Measurements from ENCODE around the gene MTO1.

Gene MTO1

GRCh38 chr6:73506246-73506645 is 44.7 kb downstream of the MTO1 start:
- no peak for TF ChIP-seq CTCF (IDR thresholded peaks at IDR 0.05; ENCODE audit: unreplicated experiment in 3 of 3)
- Mint-ChIP-seq H3K36me3 (ENCODE audit: low read depth) (peaks cover 22% of the 10 kb centered on the region), H3K4me3 (no peak overlapping the region), H3K27ac (no peak overlapping the region), H3K9me3 (no peaks in the 10 kb centered on the region), H3K4me1 (no peaks in the 10 kb centered on the region), H3K27me3 (ENCODE audit: low read depth) (no peaks in the 10 kb centered on the region)

- no peaks in the 10 kb centered on the region for H3K27me3 Mint-ChIP-seq (ENCODE audit: low read depth)
- no peaks in the 10 kb centered on the region for H3K9me3 Mint-ChIP-seq
- no peaks in the 10 kb centered on the region for H3K4me1 Mint-ChIP-seq
- H3K4me3 Mint-ChIP-seq = no peak overlapping the region
- no peak for TF ChIP-seq CTCF (IDR thresholded peaks at IDR 0.05; ENCODE audit: unreplicated experiment in 3 of 3)
- no peak overlapping the region for H3K27ac Mint-ChIP-seq
- peaks cover 12% of the 10 kb centered on the region for H3K36me3 Mint-ChIP-seq (ENCODE audit: low read depth)
Observed at GRCh38 chr6:73508776-73509175, 47.2 kb downstream of the MTO1 start.

GRCh38 chr6:73509851-73510250 is 48.3 kb downstream of the MTO1 start:
- TF ChIP-seq CTCF (IDR thresholded peaks at IDR 0.05; ENCODE audit: unreplicated experiment in 3 of 3) = no peak
- no peak overlapping the region for H3K4me3 Mint-ChIP-seq
- H3K27me3 Mint-ChIP-seq (ENCODE audit: low read depth) = no peaks in the 10 kb centered on the region
- no peaks in the 10 kb centered on the region for H3K4me1 Mint-ChIP-seq
- H3K9me3 Mint-ChIP-seq = no peaks in the 10 kb centered on the region
- H3K27ac Mint-ChIP-seq = peak overlapping the region in 1 of 3 experiments; percentile 3
- peaks cover 7% of the 10 kb centered on the region for H3K36me3 Mint-ChIP-seq (ENCODE audit: low read depth)

GRCh38 chr6:73511796-73512195 is 50.3 kb downstream of the MTO1 start:
- H3K36me3 Mint-ChIP-seq (ENCODE audit: low read depth) = peaks cover 23% of the 10 kb centered on the region
- no peak overlapping the region for H3K4me3 Mint-ChIP-seq

GRCh38 chr6:73513496-73513854 is 51.9 kb downstream of the MTO1 start:
- Mint-ChIP-seq H3K4me1 (peaks cover 20% of the 10 kb centered on the region), H3K27ac (no peak overlapping the region), H3K4me3 (no peak overlapping the region), H3K9me3 (no peaks in the 10 kb centered on the region), H3K27me3 (ENCODE audit: low read depth) (no peaks in the 10 kb centered on the region), H3K36me3 (ENCODE audit: low read depth) (peaks cover 36% of the 10 kb centered on the region)
- TF ChIP-seq CTCF (IDR thresholded peaks at IDR 0.05; ENCODE audit: unreplicated experiment in 3 of 3) = no peak

More at GRCh38 chr6:73511796-73512195, 50.3 kb downstream of the MTO1 start:
- no peak overlapping the region for H3K27ac Mint-ChIP-seq
- no peaks in the 10 kb centered on the region for H3K9me3 Mint-ChIP-seq
- H3K4me1 Mint-ChIP-seq = peaks cover 10% of the 10 kb centered on the region
- no peaks in the 10 kb centered on the region for H3K27me3 Mint-ChIP-seq (ENCODE audit: low read depth)
- no peak for TF ChIP-seq CTCF (IDR thresholded peaks at IDR 0.05; ENCODE audit: unreplicated experiment in 3 of 3)

GRCh38 chr6:73514746-73515110 is 53.2 kb downstream of the MTO1 start:
- H3K36me3 Mint-ChIP-seq (ENCODE audit: low read depth) = peaks cover 49% of the 10 kb centered on the region
- no peaks in the 10 kb centered on the region for H3K27me3 Mint-ChIP-seq (ENCODE audit: low read depth)
- H3K4me3 Mint-ChIP-seq = no peak overlapping the region
- peaks cover 29% of the 10 kb centered on the region for H3K4me1 Mint-ChIP-seq
- no peak for TF ChIP-seq CTCF (IDR thresholded peaks at IDR 0.05; ENCODE audit: unreplicated experiment in 3 of 3)
- no peaks in the 10 kb centered on the region for H3K9me3 Mint-ChIP-seq
- H3K27ac Mint-ChIP-seq = peak overlapping the region in 1 of 3 experiments; percentile 17

Measured in nephron (organoid).